H9 (cell line): ENCODE measurements around the gene VPS9D1. TPM values are rescaled to one million over a fixed set of nuclear protein-coding genes. Genes with fewer than 3 reads are reported as not detected.

Source experiments
- DNase-seq: peaks from one replicate; pipeline ENCODE4 v3.0.0-alpha.2; 2017
- H2AFZ ChIP-seq: one replicate; pipeline ENCODE4 v1.6.1; 2013; ENCODE audit warnings: mild to moderate bottlenecking, low read length, control low read depth, moderate library complexity
- H2AK5ac ChIP-seq: 2 replicates; pipeline ENCODE4 v1.6.1; 2013; ENCODE audit warnings: low read length, control low read depth, mixed read lengths; ENCODE audit not compliant: insufficient read length
- H2BK120ac ChIP-seq: one replicate; pipeline ENCODE4 v1.6.1; 2013; ENCODE audit warnings: low read depth, mild to moderate bottlenecking, low read length, control low read depth, inconsistent platforms; ENCODE audit not compliant: poor library complexity, severe bottlenecking
- H2BK12ac ChIP-seq: 2 replicates; pipeline ENCODE4 v1.6.1; 2013; ENCODE audit warnings: low read length, control low read depth, mixed read lengths, low read depth; ENCODE audit not compliant: insufficient read length
- H2BK15ac ChIP-seq: 2 replicates; pipeline ENCODE4 v1.6.1; 2013; ENCODE audit warnings: low read depth, low read length, control low read depth
- H2BK20ac ChIP-seq: one replicate; pipeline ENCODE4 v1.6.1; 2013; ENCODE audit warnings: low read depth, mild to moderate bottlenecking, low read length, control low read depth, inconsistent platforms; ENCODE audit not compliant: poor library complexity, severe bottlenecking
- H2BK5ac ChIP-seq: 2 replicates; pipeline ENCODE4 v1.6.1; 2013; ENCODE audit warnings: low read length, control low read depth, mixed read lengths; ENCODE audit not compliant: insufficient read length
- H3K14ac ChIP-seq: 2 replicates; pipeline ENCODE4 v1.6.1; 2013; ENCODE audit warnings: low read length, control low read depth; ENCODE audit not compliant: insufficient read depth
- H3K18ac ChIP-seq: 2 replicates; pipeline ENCODE4 v1.6.1; 2013; ENCODE audit warnings: low read depth, mild to moderate bottlenecking, mixed read lengths, low read length, control low read depth; ENCODE audit not compliant: insufficient read length
- H3K23ac ChIP-seq: 2 replicates; pipeline ENCODE4 v1.6.1; 2013; ENCODE audit warnings: low read length, control low read depth, mixed read lengths, low read depth; ENCODE audit not compliant: insufficient read length
- H3K23me2 ChIP-seq: 2 replicates; pipeline ENCODE4 v1.6.1; 2013; ENCODE audit warnings: low read depth, mild to moderate bottlenecking, mixed read lengths, low read length, control low read depth; ENCODE audit not compliant: insufficient read length, poor library complexity, severe bottlenecking
- H3K27ac ChIP-seq: 2 replicates; pipeline ENCODE4 v1.5.1; 2013; ENCODE audit warnings: low read length, control low read depth, mixed read lengths, low read depth; ENCODE audit not compliant: insufficient read length
- H3K27me3 ChIP-seq: 2 replicates; pipeline ENCODE4 v1.6.1; 2013; ENCODE audit warnings: low read length, control low read depth, inconsistent platforms; ENCODE audit not compliant: insufficient read depth
- H3K4ac ChIP-seq: 2 replicates; pipeline ENCODE4 v1.6.1; 2013; ENCODE audit warnings: low read depth, mild to moderate bottlenecking, control low read depth, inconsistent platforms, low read length, moderate library complexity
- H3K4me1 ChIP-seq: 2 replicates; pipeline ENCODE4 v1.6.1; 2013; ENCODE audit warnings: low read length, control low read depth, inconsistent platforms; ENCODE audit not compliant: insufficient read depth
- H3K4me2 ChIP-seq: 2 replicates; pipeline ENCODE4 v1.6.1; 2013; ENCODE audit warnings: low read length, control low read depth, mixed read lengths; ENCODE audit not compliant: insufficient read length, insufficient read depth
- H3K56ac ChIP-seq: 2 replicates; pipeline ENCODE4 v1.6.1; 2013; ENCODE audit warnings: low read depth, mild to moderate bottlenecking, mixed read lengths, low read length, control low read depth; ENCODE audit not compliant: insufficient read length
- H3K79me1 ChIP-seq: 2 replicates; pipeline ENCODE4 v1.6.1; 2013; ENCODE audit warnings: low read depth, mild to moderate bottlenecking, moderate library complexity, low read length, control low read depth, inconsistent platforms; ENCODE audit not compliant: insufficient read depth, poor library complexity, severe bottlenecking
- H3K79me2 ChIP-seq: 2 replicates; pipeline ENCODE4 v1.6.1; 2013; ENCODE audit warnings: low read length, control low read depth, inconsistent platforms; ENCODE audit not compliant: insufficient read depth
- H3K9ac ChIP-seq: 2 replicates; pipeline ENCODE4 v1.6.1; 2013; ENCODE audit warnings: low read length, control low read depth, mixed read lengths; ENCODE audit not compliant: insufficient read length; ENCODE audit errors: extremely low read depth
- H3K9me3 ChIP-seq: one replicate; pipeline ENCODE4 v1.6.1; 2013; ENCODE audit warnings: low read depth, low read length, inconsistent platforms; ENCODE audit not compliant: control insufficient read depth
- H3T11ph ChIP-seq: one replicate; pipeline ENCODE4 v1.6.1; 2013; ENCODE audit warnings: mild to moderate bottlenecking, low read length, control low read depth, inconsistent platforms
- H4K20me1 ChIP-seq: one replicate; pipeline ENCODE4 v1.6.1; 2013; ENCODE audit not compliant: control insufficient read depth, insufficient read length, insufficient read depth
- H4K5ac ChIP-seq: 2 replicates; pipeline ENCODE4 v1.6.1; 2013; ENCODE audit warnings: low read depth, mild to moderate bottlenecking, mixed read lengths, low read length, control low read depth; ENCODE audit not compliant: insufficient read length
- H4K8ac ChIP-seq: replicated peaks from 2 replicates; pipeline ENCODE4 v1.6.1; 2013; ENCODE audit warnings: low read length, control low read depth, mixed read lengths, low read depth; ENCODE audit not compliant: insufficient read length
- H4K91ac ChIP-seq: 2 replicates; pipeline ENCODE4 v1.6.1; 2013; ENCODE audit warnings: low read depth, mild to moderate bottlenecking, moderate library complexity, mixed read lengths, low read length, control low read depth; ENCODE audit not compliant: insufficient read length
- H3K27ac Mint-ChIP-seq, 3 experiments: 2 replicates in 2 of 3; 3 replicates in 1 of 3; pipeline ENCODE4 v1.8.0; 2020 to 2021; ENCODE audit warnings: mixed read lengths in 3 of 3, mild to moderate bottlenecking in 1 of 3, moderate library complexity in 1 of 3
- H3K27me3 Mint-ChIP-seq: 2 replicates; pipeline ENCODE4 v1.8.0; 2021; ENCODE audit warnings: low read depth, mild to moderate bottlenecking, moderate library complexity, mixed read lengths
- H3K36me3 Mint-ChIP-seq, 3 experiments: 2 replicates in 2 of 3; 3 replicates in 1 of 3; pipeline ENCODE4 v1.8.0; 2020 to 2021; ENCODE audit warnings: low read depth in 3 of 3, mixed read lengths in 3 of 3; ENCODE audit not compliant: insufficient read depth in 1 of 3
- H3K4me1 Mint-ChIP-seq, 2 experiments: 2 replicates each; pipeline ENCODE4 v1.8.0; 2020; ENCODE audit warnings: mixed read lengths in 2 of 2
- H3K4me3 Mint-ChIP-seq, 2 experiments: 2 replicates in 1 of 2; 3 replicates in 1 of 2; pipeline ENCODE4 v1.8.0; 2020 to 2021; ENCODE audit warnings: mild to moderate bottlenecking in 2 of 2, mixed read lengths in 2 of 2, moderate library complexity in 1 of 2
- H3K9me3 Mint-ChIP-seq, 2 experiments: 2 replicates in 1 of 2; 3 replicates in 1 of 2; pipeline ENCODE4 v1.8.0; 2020; ENCODE audit warnings: mild to moderate bottlenecking in 2 of 2, mixed read lengths in 2 of 2, moderate library complexity in 1 of 2
- CTCF ChIP-seq: fragments of 200-600 bp; sonication (generic); conservative IDR thresholded peaks from 3 replicates; pipeline ENCODE4 v1.8.0; 2021; ENCODE audit warnings: antibody characterized with exemption, mild to moderate bottlenecking
- WGBS: extraction: QIAGEN DNeasy Blood & Tissue Kit; methylation state at CpG from one replicate; pipeline ENCODE4 v1.1.7; 2013; ENCODE audit warnings: missing lambda C conversion rate, low lambda C conversion rate, mixed read lengths; ENCODE audit not compliant: insufficient read length; ENCODE audit errors: extremely low coverage; 5-methylcytosine and 5-hydroxymethylcytosine counted together
- total RNA-seq: library from RNA; stranded (reverse); gene quantifications from 2 replicates; pipeline ENCODE4 v1.2.1, GENCODE V29; 2021

VPS9D1 gene
- total RNA-seq, 1 experiment from 2014 or later, result 6.0 TPM

GRCh38 chr16:89748076-89748475 is 27.4 kb upstream of the VPS9D1 start:
- no peak overlapping the region for H4K8ac ChIP-seq
- H3K27ac Mint-ChIP-seq, result no peak overlapping the region
- WGBS, result no CpG with 5 or more reads among the region's 9 CpGs
- no peak overlapping the region for H2BK120ac ChIP-seq
- TF ChIP-seq CTCF, result no peak
- no peak overlapping the region for H3K27ac ChIP-seq
- DNase-seq, result no peak
- H3K79me1 ChIP-seq, result no peaks in the 10 kb centered on the region
- H2AK5ac ChIP-seq, result no peak overlapping the region
- H2BK12ac ChIP-seq, result no peak overlapping the region
- H3K56ac ChIP-seq, result no peak overlapping the region
- H4K20me1 ChIP-seq, result peaks cover 2% of the 10 kb centered on the region
- no peak overlapping the region for H3K9ac ChIP-seq
- H2BK15ac ChIP-seq, result no peak overlapping the region
- no peak overlapping the region for H3K4me2 ChIP-seq
- H3K23ac ChIP-seq, result no peak overlapping the region
- no peak overlapping the region for H4K5ac ChIP-seq
- no peaks in the 10 kb centered on the region for H3K4me1 ChIP-seq
- H3K4me1 Mint-ChIP-seq, result no peaks in the 10 kb centered on the region
- H3K18ac ChIP-seq, result no peak overlapping the region
- H3K9me3 Mint-ChIP-seq, result no peaks in the 10 kb centered on the region
- no peaks in the 10 kb centered on the region for H3K79me2 ChIP-seq
- no peak overlapping the region for H4K91ac ChIP-seq
- no peak overlapping the region for H3K4me3 Mint-ChIP-seq
- H2BK20ac ChIP-seq, result no peak overlapping the region
- no peaks in the 10 kb centered on the region for H3K23me2 ChIP-seq
- H2BK5ac ChIP-seq, result no peak overlapping the region
- no peaks in the 10 kb centered on the region for H3K27me3 Mint-ChIP-seq
- no peaks in the 10 kb centered on the region for H3K27me3 ChIP-seq
- peaks cover 44 to 88% (median 84%) of the 10 kb centered on the region in 3 experiments; a peak in 6 of 7 replicates for H3K36me3 Mint-ChIP-seq
- no peak overlapping the region for H3K14ac ChIP-seq
- no peaks in the 10 kb centered on the region for H3K9me3 ChIP-seq
- no peak overlapping the region for H3T11ph ChIP-seq
- no peak overlapping the region for H2AFZ ChIP-seq
- no peak overlapping the region for H3K4ac ChIP-seq
